Aorta (tissue), 5 donors: ENCODE measurements around the gene APOBEC3G. TPM values are rescaled to one million over a fixed set of nuclear protein-coding genes. Genes with fewer than 3 reads are reported as not detected.

Experiments used
- ATAC-seq: fragments of 200-7000 bp; cut with Tn5 transposase; one replicate; pipeline ENCODE4 v1.9.1; 2022; ENCODE audit warnings: moderate library complexity; ENCODE audit not compliant: low FRiP score
- DNase-seq, 2 donors: peaks; one replicate each; pipeline ENCODE4 v3.0.0-alpha.2; 2020
- H3K27ac ChIP-seq, 2 donors: one replicate each; pipeline ENCODE4 v1.5.1; 2013; ENCODE audit warnings: low read length in 2 of 2, mild to moderate bottlenecking in 2 of 2, moderate library complexity in 2 of 2, control low read depth in 1 of 2, inconsistent platforms in 1 of 2, low read depth in 1 of 2
- H3K27me3 ChIP-seq, 2 donors: one replicate each; pipeline ENCODE4 v1.6.1; 2013; ENCODE audit warnings: control low read depth in 1 of 2, low read length in 1 of 2, mild to moderate bottlenecking in 1 of 2, moderate library complexity in 1 of 2; ENCODE audit not compliant: insufficient read depth in 2 of 2, control insufficient read depth in 1 of 2
- H3K36me3 ChIP-seq, 2 donors: one replicate each; pipeline ENCODE4 v1.6.1; 2013; ENCODE audit warnings: control low read depth in 1 of 2, low read length in 1 of 2, mild to moderate bottlenecking in 1 of 2; ENCODE audit not compliant: insufficient read depth in 2 of 2, control insufficient read depth in 1 of 2
- H3K4me1 ChIP-seq, 2 donors: one replicate each; pipeline ENCODE4 v1.6.1; 2013; ENCODE audit warnings: low read length in 2 of 2, control low read depth in 1 of 2, mild to moderate bottlenecking in 1 of 2, moderate library complexity in 1 of 2; ENCODE audit not compliant: insufficient read depth in 2 of 2, control insufficient read depth in 1 of 2
- H3K4me3 ChIP-seq, 2 donors: one replicate each; pipeline ENCODE4 v1.5.1; 2013; ENCODE audit warnings: low read length in 2 of 2, control low read depth in 1 of 2, mild to moderate bottlenecking in 1 of 2
- H3K9me3 ChIP-seq: one replicate; pipeline ENCODE4 v1.6.1; 2013; ENCODE audit warnings: mild to moderate bottlenecking, low read length; ENCODE audit not compliant: control insufficient read depth
- WGBS, 2 donors: extraction: QIAGEN DNeasy Blood & Tissue Kit; methylation state at CpG; one replicate each; pipeline ENCODE4 v1.1.7; 2013; 5-methylcytosine and 5-hydroxymethylcytosine counted together
- intact Hi-C, 2 donors: fragments of 100-400 bp; cut with DNase I; formaldehyde crosslinking; loops; one replicate each; pipeline versions ENCODE4 v1.14.2 to v1.15.0; 2022
- polyA plus RNA-seq, 2 donors: library from polyadenylated mRNA; stranded (reverse); fragments of 200-250 nt; gene quantifications; one replicate each; pipeline ENCODE4 v1.2.3, GENCODE V29; 2013
- total RNA-seq, 2 donors: library from RNA; stranded (reverse); fragmentation: NEBNext Ultra II Directional; extraction: Animal tissue kit (Norgen Biotek cat#: 25700); gene quantifications; one replicate each; pipeline ENCODE4 v1.2.1, GENCODE V29; 2021
- donor health status: healthy with polysubstance abuse.
- donor health status: Bipolar disorder and iron deficiency.
- donor health status: DM: no; HTN: no; CAD: no.
- donor health status: DM: no; HTN: no; CAD: no.
- donor health status: DM: yes; HTN: yes; CAD: no.

Gene APOBEC3G
- total and polyA plus RNA-seq, 4 donors, result 6.3 to 10.1 (median 8.2) TPM

DNA sequence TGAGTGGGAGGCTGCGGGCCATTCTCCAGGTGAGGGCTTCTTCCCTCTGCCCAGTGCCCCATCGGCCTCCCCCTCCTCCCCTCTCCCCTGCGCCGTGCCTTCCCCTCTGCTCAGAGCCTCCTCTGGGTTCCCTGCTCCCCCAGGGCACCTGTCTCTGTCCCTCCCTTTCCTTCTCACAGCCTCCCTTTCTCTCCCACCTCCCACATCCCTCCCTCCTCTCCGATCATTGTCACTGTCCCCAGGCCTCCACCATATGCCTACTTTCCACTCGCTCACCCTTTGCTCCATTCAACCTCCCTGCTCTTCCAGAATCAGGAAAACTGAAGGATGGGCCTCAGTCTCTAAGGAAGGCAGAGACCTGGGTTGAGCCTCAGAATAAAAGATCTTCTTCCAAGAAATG is 10.0 kb downstream of the APOBEC3G start:
- H3K9me3 ChIP-seq, result no peaks in the 10 kb centered on the region
- intact Hi-C loops, result no loop called here
- H3K4me1 ChIP-seq, result no peaks in the 10 kb centered on the region
- ATAC-seq (no peak), DNase-seq (no peak)
- no peak overlapping the region for H3K4me3 ChIP-seq
- H3K27me3 ChIP-seq, result no peaks in the 10 kb centered on the region
- no peak overlapping the region for H3K27ac ChIP-seq
- 85 to 86% methylated on average over 6 of the region's 6 CpGs for WGBS, 2 donors
- H3K36me3 ChIP-seq, result no peaks in the 10 kb centered on the region

DNA sequence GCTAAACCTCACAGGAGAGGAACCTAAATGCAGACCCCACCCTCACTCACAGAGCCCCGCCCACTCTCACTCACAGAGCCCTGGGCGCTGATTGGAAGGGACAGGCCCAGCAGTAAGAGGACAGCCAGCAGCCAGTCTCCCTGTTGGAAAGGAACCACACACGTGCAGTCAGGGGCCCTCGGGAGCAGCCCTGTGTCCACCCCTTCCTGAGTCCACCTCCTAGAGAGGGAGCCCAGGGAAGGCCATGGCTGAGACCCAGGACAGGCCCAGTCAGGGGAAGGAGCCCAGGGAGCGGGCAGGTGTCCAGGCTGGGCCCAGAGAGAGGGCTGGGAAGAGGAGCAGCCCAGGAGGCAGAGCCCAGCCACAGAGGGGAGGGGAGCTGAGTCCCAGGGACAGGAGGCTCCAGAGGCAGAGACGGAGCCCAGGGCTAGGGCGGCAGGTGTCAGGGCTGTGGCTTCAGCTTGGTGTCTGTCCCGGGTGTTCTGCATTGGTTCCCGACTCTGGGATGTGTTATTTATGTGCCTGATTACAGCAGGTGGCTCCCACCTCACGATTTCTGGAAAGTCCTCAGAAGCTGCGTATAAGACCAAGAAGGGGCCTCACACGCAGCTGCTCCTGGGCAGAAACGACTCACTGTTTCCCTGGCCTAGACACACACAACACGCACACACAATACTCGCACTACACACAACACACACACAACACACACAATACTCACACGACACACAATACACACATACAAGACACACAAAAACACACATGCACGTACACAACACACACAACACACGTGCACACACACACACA is 11.0 kb downstream of the APOBEC3G start:
- 49% methylated on average over 18 of the region's 18 CpGs for WGBS, 2 donors
- no peaks in the 10 kb centered on the region for H3K9me3 ChIP-seq
- ATAC-seq, result no peak
- H3K4me3 ChIP-seq, result no peak overlapping the region
- DNase-seq, result no peak
- H3K27me3 ChIP-seq, result no peaks in the 10 kb centered on the region
- no peaks in the 10 kb centered on the region for H3K36me3 ChIP-seq
- intact Hi-C loops, result no loop called here
- H3K27ac ChIP-seq, result no peak overlapping the region
- H3K4me1 ChIP-seq, result no peaks in the 10 kb centered on the region

DNA sequence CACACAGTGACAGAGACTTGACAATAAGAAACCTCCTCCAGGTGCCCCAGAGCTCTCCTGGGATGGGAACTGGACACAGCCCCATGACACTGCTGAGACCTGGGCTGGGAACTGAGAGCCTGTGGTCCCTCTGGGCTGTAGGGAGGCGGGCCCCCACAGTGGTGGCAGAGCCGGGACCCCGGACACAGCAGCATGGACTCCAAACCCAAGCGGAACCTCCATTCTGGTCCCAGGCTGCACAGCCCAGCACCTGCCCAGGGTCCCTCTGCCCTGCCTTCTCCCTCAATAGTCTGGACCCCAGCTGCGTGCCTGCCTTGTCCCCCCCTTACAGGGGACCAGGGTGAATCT is 11.6 kb downstream of the APOBEC3G start:
- ATAC-seq (no peak), DNase-seq (no peak)
- H3K27ac ChIP-seq, result no peak overlapping the region
- no peaks in the 10 kb centered on the region for H3K9me3 ChIP-seq
- no peak overlapping the region for H3K4me3 ChIP-seq
- 79 to 88% methylated on average over 5 of the region's 5 CpGs for WGBS, 2 donors
- H3K4me1 ChIP-seq, result no peaks in the 10 kb centered on the region
- no peaks in the 10 kb centered on the region for H3K36me3 ChIP-seq
- intact Hi-C loops, result no loop called here
- no peaks in the 10 kb centered on the region for H3K27me3 ChIP-seq

DNA sequence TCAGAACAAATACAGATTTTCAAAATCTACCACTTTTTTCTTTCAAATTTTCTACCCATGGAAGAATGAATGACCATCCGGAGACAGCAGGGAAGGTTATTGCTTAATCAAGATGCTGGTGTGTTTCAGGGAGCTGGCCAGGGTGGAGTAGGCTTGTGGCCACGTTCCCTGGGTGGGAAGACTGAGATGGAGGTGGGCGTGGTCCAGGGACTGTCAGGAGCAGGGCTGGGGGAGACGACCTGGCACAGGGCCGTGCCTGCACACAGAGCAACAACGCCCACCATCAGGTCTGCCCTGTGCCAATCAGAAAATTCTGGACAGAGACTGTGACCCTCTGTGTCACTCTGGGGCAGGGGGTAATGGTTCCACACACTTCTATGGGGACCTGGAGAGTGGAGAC is 12.9 kb downstream of the APOBEC3G start:
- Histone ChIP-seq H3K27ac (no peak overlapping the region), H3K4me3 (no peak overlapping the region), H3K9me3 (no peaks in the 10 kb centered on the region), H3K36me3 (no peaks in the 10 kb centered on the region), H3K27me3 (no peaks in the 10 kb centered on the region), H3K4me1 (no peaks in the 10 kb centered on the region)
- intact Hi-C loops, result no loop called here
- no peak for ATAC-seq
- 77 to 78% methylated on average over 6 of the region's 6 CpGs for WGBS, 2 donors
- peak in 1 of 2 donors; percentile 63 for DNase-seq

DNA sequence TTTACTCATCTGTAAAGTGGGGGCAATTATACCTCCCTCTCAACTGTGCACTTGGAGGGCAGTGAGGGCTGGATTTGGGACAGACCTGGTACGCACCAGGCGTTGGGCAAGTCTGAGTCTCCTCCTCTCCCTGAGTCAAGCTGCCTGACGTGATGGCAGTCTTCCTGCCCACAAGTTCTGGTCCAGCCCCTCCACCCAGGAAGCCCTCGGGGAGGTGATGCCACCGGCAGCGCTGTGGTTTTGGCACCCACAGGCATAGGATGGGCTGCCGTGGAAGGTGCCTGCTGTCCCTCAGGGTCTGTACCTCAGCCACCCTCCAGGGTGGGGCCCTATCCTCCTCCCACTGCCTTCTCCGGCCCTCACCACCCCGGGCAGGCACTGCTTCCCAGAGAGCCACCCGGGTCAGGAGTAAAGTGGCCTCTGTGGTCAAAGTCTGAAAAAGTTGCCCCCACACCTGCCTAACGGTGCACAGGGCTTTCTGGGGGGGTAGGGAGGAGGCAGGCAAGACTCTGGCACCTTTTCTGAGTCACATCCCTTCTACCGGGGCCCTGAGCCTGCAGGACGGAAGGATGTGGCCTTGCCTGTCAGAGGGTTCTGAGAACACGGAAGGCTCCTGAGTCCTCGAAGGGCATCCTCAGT is 13.5 kb downstream of the APOBEC3G start:
- DNase-seq, result peak; percentile 62 to 72
- no peak for ATAC-seq
- no peaks in the 10 kb centered on the region for H3K36me3 ChIP-seq
- intact Hi-C loops, result no loop called here
- H3K4me3 ChIP-seq, result no peak overlapping the region
- H3K27ac ChIP-seq, result no peak overlapping the region
- 78 to 82% methylated on average over 15 of the region's 15 CpGs for WGBS, 2 donors
- no peaks in the 10 kb centered on the region for H3K4me1 ChIP-seq
- no peaks in the 10 kb centered on the region for H3K27me3 ChIP-seq
- no peaks in the 10 kb centered on the region for H3K9me3 ChIP-seq

DNA sequence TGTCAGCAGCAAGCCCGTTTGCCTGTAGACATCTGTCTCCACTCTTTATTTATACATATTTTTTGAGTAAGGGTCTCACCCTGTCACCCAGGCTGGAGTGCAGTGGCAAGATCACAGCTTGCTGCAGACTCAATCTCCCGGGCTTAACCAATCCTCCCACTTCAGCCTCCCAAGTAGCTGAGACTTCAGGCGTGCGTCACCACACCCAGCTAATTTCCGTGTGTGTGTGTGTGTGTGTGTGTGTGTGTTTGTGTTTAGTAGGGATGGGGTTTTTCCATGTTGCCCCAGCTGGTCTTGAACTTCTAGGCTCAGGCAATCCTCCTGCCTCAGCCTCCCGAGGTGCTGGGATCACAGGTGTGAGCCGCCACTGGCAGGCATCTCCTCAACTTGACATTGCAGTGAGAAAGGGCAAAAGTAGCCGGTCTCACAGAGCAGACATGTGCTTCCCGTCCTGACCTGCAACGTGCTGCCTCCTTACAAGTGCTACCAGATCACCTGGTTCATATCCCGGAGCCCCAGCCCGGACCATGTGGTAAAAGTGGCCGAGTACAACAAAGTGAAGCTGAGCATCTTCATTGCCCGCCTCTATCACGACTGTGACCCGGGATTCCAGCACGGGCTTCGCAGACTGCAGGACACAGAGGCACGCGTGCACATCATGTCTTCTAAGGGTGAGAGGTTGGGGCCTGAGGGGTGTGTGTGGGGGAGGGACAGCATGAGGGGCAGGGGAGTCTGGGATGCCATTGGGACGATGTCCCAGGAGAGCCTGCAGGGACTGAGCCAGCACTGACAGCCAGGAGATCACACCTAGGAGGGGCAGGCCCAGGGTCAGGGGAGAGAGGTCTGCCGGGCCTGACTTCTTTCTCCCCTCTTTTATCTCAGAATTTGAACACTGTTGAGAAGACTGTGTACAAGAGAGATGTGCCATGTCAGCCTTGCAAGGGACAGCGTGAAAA is 14.3 kb downstream of the APOBEC3G start:
- Histone ChIP-seq H3K9me3 (no peaks in the 10 kb centered on the region), H3K4me3 (no peak overlapping the region), H3K4me1 (no peaks in the 10 kb centered on the region), H3K36me3 (no peaks in the 10 kb centered on the region), H3K27me3 (no peaks in the 10 kb centered on the region), H3K27ac (no peak overlapping the region)
- no peak for ATAC-seq
- peak in 1 of 2 donors; percentile 68 for DNase-seq
- 83% methylated on average over 23 of the region's 23 CpGs for WGBS, 2 donors
- intact Hi-C loops, result no loop called here

DNA sequence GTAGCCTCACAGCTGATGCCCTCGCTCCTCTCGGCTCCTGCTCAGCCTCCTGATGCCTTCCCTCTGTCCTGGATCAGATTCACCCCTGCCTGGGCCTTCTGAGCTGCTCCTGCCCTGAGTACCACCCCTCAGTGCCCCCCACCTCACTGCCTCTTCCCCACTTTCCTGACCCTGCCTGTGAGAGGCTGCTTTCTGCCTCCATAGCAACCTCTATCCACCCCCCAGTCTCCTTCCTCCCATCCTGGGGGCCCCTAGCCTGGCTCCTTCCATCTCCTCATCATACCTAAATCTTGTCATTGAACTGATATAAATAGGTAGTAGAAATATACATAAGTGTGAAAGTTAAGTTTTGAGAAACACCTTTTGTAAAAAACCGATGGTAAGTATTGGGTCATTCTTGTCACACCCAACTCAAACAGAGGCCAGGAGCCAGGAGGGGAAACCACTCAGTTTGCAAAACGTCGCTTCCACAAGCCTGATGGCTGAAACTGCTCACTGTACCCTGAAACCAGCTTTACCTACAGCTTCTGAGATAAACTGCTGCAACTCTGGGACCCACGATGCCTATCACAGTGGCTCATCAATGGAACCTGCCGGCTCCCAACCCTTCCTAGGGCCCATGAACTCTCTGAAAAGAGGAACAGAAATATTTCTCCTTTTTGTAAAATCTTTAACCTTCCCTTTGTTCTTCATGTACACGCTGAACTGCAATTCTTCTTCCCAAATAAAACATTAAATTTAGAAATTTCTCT is 15.2 kb downstream of the APOBEC3G start:
- H3K27ac ChIP-seq, result no peak overlapping the region
- intact Hi-C loops, result no loop called here
- WGBS, 2 donors, result 70 to 74% methylated on average over 8 of the region's 8 CpGs
- H3K4me1 ChIP-seq, result no peaks in the 10 kb centered on the region
- H3K36me3 ChIP-seq, result no peaks in the 10 kb centered on the region
- DNase-seq, result no peak
- ATAC-seq, result no peak
- no peaks in the 10 kb centered on the region for H3K9me3 ChIP-seq
- no peaks in the 10 kb centered on the region for H3K27me3 ChIP-seq
- no peak overlapping the region for H3K4me3 ChIP-seq

DNA sequence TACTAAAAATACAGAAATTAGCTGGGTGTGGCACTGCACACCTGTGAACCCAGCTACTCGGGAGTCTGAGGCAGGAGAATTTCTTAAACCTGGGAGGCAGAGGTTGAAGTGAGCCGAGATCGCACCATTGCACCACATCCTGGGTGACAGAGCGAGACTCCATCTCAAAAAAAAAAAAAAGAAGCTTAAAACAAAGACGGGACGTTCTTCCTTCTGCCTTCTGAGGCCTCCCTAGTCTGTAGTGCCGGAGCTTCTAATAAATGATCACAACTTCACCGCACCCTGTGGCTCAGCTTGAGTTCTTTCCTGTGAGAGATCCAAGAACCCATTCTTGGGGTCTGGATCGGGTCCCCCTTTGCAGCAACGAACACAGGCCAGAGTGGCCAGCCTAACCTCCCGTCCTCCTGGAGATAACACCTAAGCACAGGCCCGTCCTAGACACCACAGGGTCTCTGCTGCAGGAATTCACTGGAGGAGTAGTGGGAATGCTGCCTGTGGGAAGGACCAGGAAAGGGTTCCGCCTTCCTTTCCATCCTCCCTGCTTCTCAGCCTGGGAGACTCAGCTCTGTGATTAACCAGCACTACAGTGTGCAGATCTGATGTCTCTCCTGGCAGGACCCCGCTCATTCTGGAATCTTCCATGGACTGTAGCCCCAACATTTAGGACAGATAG is 17.8 kb downstream of the APOBEC3G start:
- intact Hi-C loops, result no loop called here
- ATAC-seq (no peak), DNase-seq (no peak)
- H3K36me3 ChIP-seq, result no peaks in the 10 kb centered on the region
- H3K9me3 ChIP-seq, result no peaks in the 10 kb centered on the region
- H3K4me3 ChIP-seq, result no peak overlapping the region
- no peaks in the 10 kb centered on the region for H3K27me3 ChIP-seq
- H3K4me1 ChIP-seq, result no peaks in the 10 kb centered on the region
- WGBS, 2 donors, result 88 to 94% methylated on average over 14 of the region's 14 CpGs
- H3K27ac ChIP-seq, result no peak overlapping the region
